Cardiac muscle cell (in vitro differentiated cells and primary cell): Measurements from ENCODE around the gene SUPT7L. TPM values are rescaled to one million over a fixed set of nuclear protein-coding genes. Genes with fewer than 3 reads are reported as not detected.

Experiments
- DNase-seq, 2 donors: peaks; one replicate each; pipeline versions ENCODE4 v3.0.0 to v3.0.0-alpha.2; 2010 to 2017; ENCODE audit warnings: low read depth in 1 of 2, low spot score in 1 of 2
- H3K27ac ChIP-seq: fragments of 200-600 bp; sonication (generic); 2 replicates; pipeline ENCODE4 v1.5.1; 2016
- H3K27me3 ChIP-seq: fragments of 200-600 bp; sonication (generic); 2 replicates; pipeline ENCODE4 v1.6.0; 2016; ENCODE audit warnings: control low read depth
- H3K36me3 ChIP-seq: fragments of 200-600 bp; sonication (generic); 2 replicates; pipeline ENCODE4 v1.5.1; 2016; ENCODE audit warnings: control low read depth
- H3K4me1 ChIP-seq: fragments of 200-600 bp; sonication (generic); 2 replicates; pipeline ENCODE4 v1.8.1; 2017; ENCODE audit warnings: low read depth, mild to moderate bottlenecking, mixed run types
- H3K4me3 ChIP-seq: fragments of 200-600 bp; sonication (generic); 2 replicates; pipeline ENCODE4 v1.5.1; 2016; ENCODE audit warnings: mild to moderate bottlenecking
- H3K9me3 ChIP-seq: fragments of 200-600 bp; sonication (generic); 2 replicates; pipeline ENCODE4 v1.5.1; 2017; ENCODE audit warnings: low read depth, mild to moderate bottlenecking, control low read depth
- polyA plus RNA-seq: library from polyadenylated mRNA; unstranded; fragments of >200 nt; fragmentation: Nextera tagmentation; extraction: Ambion mirVana; gene quantifications from 2 replicates; pipeline ENCODE4 v1.2.1, GENCODE V29; 2016
- total RNA-seq: library from RNA; depleted of rRNA; stranded (reverse); fragments of >200 nt; gene quantifications from 2 replicates; pipeline ENCODE4 v1.2.3, GENCODE V29; 2016
- TF ChIP-seq, protein P1 (sequence below): IDR thresholded peaks from 2 replicates; pipeline ENCODE4 v1.5.1; 2012; ENCODE audit warnings: low read depth, mild to moderate bottlenecking, low read length

Gene SUPT7L
- total and polyA plus RNA-seq, 2 experiments from 2014 or later, result 34.3 to 37.8 TPM

- Histone ChIP-seq H3K27me3 (no peaks in the 10 kb centered on the region), H3K4me3 (no peak overlapping the region), H3K27ac (no peak overlapping the region), H3K36me3 (peaks cover 34% of the 10 kb centered on the region), H3K4me1 (peaks cover 25% of the 10 kb centered on the region), H3K9me3 (no peaks in the 10 kb centered on the region)
- TF ChIP-seq, protein P1, sequence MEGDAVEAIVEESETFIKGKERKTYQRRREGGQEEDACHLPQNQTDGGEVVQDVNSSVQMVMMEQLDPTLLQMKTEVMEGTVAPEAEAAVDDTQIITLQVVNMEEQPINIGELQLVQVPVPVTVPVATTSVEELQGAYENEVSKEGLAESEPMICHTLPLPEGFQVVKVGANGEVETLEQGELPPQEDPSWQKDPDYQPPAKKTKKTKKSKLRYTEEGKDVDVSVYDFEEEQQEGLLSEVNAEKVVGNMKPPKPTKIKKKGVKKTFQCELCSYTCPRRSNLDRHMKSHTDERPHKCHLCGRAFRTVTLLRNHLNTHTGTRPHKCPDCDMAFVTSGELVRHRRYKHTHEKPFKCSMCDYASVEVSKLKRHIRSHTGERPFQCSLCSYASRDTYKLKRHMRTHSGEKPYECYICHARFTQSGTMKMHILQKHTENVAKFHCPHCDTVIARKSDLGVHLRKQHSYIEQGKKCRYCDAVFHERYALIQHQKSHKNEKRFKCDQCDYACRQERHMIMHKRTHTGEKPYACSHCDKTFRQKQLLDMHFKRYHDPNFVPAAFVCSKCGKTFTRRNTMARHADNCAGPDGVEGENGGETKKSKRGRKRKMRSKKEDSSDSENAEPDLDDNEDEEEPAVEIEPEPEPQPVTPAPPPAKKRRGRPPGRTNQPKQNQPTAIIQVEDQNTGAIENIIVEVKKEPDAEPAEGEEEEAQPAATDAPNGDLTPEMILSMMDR, result no peak
- DNase-seq, result no peak
These were observed 4.0 kb upstream of the SUPT7L start for GRCh38 chr2:27667446-27667845.

GRCh38 chr2:27664622-27665363 is 1.4 kb upstream of the SUPT7L start:
- peaks cover 36% of the 10 kb centered on the region for H3K36me3 ChIP-seq
- no peak for DNase-seq
- peak overlapping the region; percentile 87 for H3K4me3 ChIP-seq
- no peak overlapping the region for H3K27ac ChIP-seq
- H3K4me1 ChIP-seq, result peaks cover 19% of the 10 kb centered on the region
- no peaks in the 10 kb centered on the region for H3K27me3 ChIP-seq
- no peaks in the 10 kb centered on the region for H3K9me3 ChIP-seq
- TF ChIP-seq, protein P1, result no peak

DNA sequence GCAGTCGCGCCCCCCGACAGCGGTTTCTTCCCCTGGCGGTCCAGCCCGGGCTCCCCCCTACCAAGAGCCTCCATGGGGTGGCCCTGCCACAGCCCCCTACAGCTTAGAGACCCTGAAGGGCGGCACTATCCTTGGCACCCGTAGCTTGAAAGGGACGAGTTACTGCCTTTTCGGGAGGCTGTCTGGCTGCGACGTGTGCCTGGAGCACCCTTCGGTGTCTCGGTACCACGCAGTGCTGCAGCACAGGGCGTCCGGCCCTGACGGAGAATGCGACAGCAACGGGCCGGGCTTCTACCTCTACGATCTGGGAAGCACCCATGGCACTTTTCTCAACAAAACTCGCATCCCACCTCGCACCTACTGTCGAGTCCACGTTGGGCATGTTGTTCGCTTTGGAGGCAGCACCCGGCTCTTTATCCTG is 750 bp upstream of the SUPT7L start:
- peaks cover 19% of the 10 kb centered on the region for H3K4me1 ChIP-seq
- H3K4me3 ChIP-seq, result peak overlapping the region; percentile 87
- DNase-seq, result no peak
- H3K27ac ChIP-seq, result peak overlapping the region; percentile 97
- TF ChIP-seq, protein P1, result no peak
- H3K36me3 ChIP-seq, result peaks cover 36% of the 10 kb centered on the region
- no peaks in the 10 kb centered on the region for H3K27me3 ChIP-seq
- H3K9me3 ChIP-seq, result no peaks in the 10 kb centered on the region

DNA sequence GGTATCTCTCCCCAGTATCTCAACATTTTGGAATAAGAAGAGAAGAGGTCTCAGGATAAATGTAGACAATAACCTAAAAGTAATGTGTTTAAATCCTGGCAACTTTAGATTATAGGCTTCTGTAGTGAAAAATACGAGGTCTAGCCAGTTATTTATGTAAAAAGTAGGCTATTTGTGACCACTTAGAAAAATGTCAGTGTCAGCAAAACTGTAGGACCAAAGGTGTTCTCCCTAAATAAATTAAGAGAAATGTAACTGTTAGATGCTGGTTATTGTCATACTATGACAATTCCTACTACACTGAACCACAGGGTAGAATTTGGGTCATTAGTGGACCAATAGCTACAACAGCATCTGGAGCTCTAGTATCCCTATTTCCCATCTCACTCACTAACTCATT is 2.0 kb downstream of the SUPT7L start:
- TF ChIP-seq, protein P1, result no peak
- no peak overlapping the region for H3K4me3 ChIP-seq
- no peaks in the 10 kb centered on the region for H3K9me3 ChIP-seq
- peaks cover 36% of the 10 kb centered on the region for H3K36me3 ChIP-seq
- peaks cover 19% of the 10 kb centered on the region for H3K4me1 ChIP-seq
- no peaks in the 10 kb centered on the region for H3K27me3 ChIP-seq
- DNase-seq, result no peak
- H3K27ac ChIP-seq, result no peak overlapping the region

DNA sequence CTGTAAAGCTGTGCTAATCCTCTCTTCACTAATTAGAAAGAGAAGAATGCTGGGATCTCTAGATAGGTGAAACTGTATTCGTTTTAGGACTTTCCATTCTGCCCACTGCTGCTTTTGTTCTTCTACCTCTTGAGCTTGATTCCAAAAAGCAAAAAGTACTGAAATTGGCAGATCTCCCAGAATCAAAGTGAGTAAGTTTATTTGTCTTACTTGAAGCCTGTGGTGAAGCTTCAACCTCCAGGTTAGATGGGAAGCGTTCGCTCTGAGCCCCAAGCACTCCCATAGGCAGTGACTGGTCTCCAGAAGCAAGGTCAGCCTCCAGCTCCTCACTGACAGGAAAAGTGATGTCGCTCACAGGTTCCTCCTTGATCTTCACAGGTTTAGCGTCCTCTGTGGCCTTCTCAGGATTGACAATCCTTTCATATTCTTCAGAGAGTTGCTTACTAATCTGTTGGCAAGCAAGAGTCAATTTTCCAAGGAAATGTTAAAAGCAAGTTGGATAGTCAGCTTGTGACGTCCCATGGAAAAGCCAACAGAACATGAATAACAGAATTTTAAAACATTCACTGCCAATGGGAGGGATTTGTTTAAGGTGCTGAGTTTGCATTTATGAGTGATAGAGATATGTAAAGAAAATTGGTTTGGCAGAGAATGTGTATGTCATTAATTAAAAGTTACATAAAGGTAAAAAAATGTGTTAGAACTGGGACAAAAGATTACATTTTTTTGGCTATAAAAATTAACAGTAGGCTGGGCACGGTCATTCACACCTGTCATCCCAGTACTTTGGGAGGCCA is 8.1 kb downstream of the SUPT7L start:
- Histone ChIP-seq H3K4me1 (no peaks in the 10 kb centered on the region), H3K9me3 (no peaks in the 10 kb centered on the region), H3K27ac (no peak overlapping the region), H3K27me3 (no peaks in the 10 kb centered on the region), H3K4me3 (no peak overlapping the region), H3K36me3 (peaks cover 61% of the 10 kb centered on the region)
- TF ChIP-seq, protein P1, result no peak
- DNase-seq, result peak in 1 of 2 donors; percentile 43
